GM10266 (cell line): ENCODE results near the gene ENOX2.
"Not testable (repeated sequence)": the region's sequence is repeated elsewhere in the genome, so short reads cannot be mapped to it uniquely, and the experiment has no call there.

Source experiments
- DNase-seq: peaks from one replicate; pipeline ENCODE4 v3.0.0; 2012; ENCODE audit errors: extremely low spot score
- CTCF ChIP-seq: IDR thresholded peaks from 2 replicates; pipeline ENCODE4 v1.5.1; 2012; ENCODE audit warnings: mild to moderate bottlenecking, low read depth; ENCODE audit not compliant: control insufficient read depth, insufficient read depth; ENCODE audit errors: missing control alignments

Gene ENOX2

GRCh38 chrX:130715299-130715698, 187.7 kb downstream of the ENOX2 start:
- no peak for TF ChIP-seq CTCF
- DNase-seq, result no peak

GRCh38 chrX:130714665-130715064, 188.3 kb downstream of the ENOX2 start:
- no peak for TF ChIP-seq CTCF
- no peak for DNase-seq

- DNase-seq, result no peak
- TF ChIP-seq CTCF, result no peak
Measured at GRCh38 chrX:130714135-130714534, 188.9 kb downstream of the ENOX2 start.

- not testable (repeated sequence) for DNase-seq
Measured at GRCh38 chrX:130709178-130709577, 193.8 kb downstream of the ENOX2 start.

GRCh38 chrX:130705591-130705990, 197.4 kb downstream of the ENOX2 start:
- DNase-seq, result no peak
- no peak for TF ChIP-seq CTCF

- no peak for TF ChIP-seq CTCF
- no peak for DNase-seq
Measured at GRCh38 chrX:130704053-130705038, 198.7 kb downstream of the ENOX2 start.

- DNase-seq, result no peak
- no peak for TF ChIP-seq CTCF
Measured at GRCh38 chrX:130702867-130703707, 199.9 kb downstream of the ENOX2 start.
